KBM-7 (cell line): ENCODE results near the gene NPR2.

ENCODE experiments used
- DNase-seq: peaks from one replicate; pipeline ENCODE4 v3.0.0-alpha.2; 2015
- in situ Hi-C: fragments of 300-500 bp; cut with MboI; formaldehyde crosslinking; loops from 2 replicates; pipeline ENCODE4 v1.14.3; 2020; ENCODE audit warnings: low sequenced_read_pairs, low pct_unique_long_range_greater_than_20kb, mixed read lengths

The NPR2 gene

DNA sequence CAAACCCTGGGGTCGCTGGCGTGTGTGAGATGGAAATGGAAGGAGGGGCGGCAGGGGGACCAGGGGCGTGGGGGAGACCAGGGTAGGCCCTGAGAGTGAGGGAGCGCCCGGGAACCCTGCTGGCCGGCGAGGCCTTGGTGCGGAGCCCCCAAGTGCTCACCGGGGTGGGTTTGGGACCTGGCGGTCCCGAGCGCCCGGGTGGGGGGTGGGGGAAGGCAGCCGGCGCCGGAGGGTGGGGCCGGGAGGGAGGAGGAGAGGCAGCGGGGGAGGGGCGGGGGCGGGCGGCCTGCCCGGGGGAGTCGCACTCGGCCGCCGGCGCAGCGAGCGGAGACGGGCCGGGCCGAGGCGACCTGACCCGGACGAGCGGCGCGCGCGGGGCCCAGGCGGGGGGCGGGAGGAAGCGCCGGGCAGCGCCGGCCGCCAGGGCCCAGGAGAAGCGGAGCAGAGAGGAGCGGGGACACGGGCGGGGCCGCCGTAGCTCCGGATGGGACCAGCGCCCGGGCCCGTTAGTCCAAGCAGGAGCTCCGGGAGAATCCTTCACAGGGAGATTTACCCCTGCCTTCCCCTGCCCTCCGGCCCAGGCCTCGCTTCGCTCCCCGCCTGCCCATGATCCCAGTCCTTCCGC, at the start of gene NPR2:
Gene NPR2 (plus strand): TSS at position 295 of the 625 bp plus-strand sequence. CDS start 818 bp downstream, outside the sequence.
- in situ Hi-C loops, result no loop called here
- DNase-seq, result no peak

DNA sequence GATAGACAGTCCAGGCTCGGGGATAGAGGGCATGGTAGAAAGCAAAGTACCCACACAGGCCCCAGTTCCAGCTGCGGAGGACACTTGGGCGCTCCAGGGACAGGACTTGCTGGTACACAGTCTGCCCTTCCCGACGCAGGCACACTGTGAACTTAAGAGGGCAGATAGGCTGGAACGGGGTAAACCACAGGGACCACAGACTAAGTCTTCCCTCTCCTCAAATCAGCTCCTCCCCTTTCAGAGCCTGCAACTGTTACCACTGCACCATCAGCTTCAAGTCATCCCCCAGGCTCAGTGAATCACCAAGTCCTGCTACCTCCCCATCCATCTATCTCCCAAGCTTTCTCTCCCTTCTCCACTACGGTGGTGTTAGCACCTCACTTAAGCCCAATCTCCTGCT, 49.7 kb upstream of the NPR2 start:
- no peak for DNase-seq
- in situ Hi-C loops, result no loop called here

DNA sequence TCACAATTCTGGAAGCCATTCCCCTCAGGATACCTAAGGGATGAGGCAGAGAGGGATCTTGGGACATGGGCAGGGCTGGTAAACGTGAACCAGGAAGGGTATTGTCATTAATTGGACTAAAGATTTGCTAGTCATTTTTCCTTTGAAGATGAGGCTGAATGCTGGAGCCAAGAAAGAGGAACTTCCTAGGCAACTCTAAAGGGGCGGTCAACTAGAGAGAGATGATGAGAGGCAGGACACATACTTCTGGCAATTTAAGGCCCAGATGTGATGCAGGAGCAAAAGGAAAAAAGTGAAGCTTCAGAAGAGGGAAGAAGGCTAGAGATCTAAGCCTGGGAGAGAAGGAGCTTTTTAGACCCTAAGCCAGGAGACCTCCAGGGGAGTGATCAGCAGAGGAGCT, 47.9 kb upstream of the NPR2 start:
- DNase-seq, result peak; percentile 53
- in situ Hi-C loops, result no loop called here

DNA sequence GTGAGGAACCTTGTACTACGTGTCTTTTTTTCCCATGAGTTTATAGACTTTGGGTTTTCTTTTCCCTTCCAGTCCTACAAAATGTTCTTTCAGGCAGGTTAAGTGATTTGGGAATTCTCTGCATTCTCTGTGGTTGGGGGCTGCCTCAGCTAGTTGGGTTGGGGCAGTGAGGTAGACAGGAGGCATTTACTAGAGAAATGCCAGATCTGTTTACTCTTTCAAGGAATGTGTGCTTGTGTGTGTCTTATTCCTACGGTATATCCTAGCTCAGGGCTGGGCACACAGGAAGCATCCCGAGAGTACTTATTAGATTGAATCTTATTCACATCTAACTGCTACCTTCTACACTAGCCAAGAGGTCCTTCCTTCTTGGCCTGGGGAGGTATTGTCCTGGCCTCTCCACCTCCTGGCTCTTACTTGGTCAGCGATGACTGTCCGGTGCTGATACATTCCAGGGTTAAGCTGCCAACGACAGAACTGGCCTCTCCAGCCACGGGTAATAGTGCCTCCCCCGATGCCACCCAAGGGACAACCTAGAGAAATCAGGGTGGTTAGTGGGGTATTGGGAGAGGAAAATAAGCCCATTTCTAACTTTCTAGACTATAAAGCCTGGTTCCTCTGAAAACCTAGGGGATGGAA, 47.4 kb upstream of the NPR2 start:
- in situ Hi-C loops, result no loop called here
- DNase-seq, result no peak

DNA sequence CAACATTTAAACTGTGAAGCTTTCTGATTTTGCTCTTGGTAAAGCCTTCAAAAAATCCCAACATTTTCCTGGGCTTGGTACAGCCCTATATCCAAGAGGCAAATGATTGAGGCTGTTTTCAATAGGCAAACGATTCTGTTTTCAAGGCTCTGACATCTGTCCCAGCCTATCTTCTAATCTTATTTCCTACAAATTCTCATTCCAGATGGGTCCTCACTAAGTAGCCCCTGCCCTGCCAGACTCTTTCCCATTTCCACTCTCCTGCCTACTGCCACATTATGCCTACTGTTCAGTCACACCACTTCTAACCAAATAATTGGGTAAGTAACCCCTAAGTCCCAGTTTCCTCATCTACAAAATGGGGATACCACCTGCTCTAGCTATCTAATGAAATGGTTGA, 45.8 kb upstream of the NPR2 start:
- in situ Hi-C loops, result no loop called here
- no peak for DNase-seq

DNA sequence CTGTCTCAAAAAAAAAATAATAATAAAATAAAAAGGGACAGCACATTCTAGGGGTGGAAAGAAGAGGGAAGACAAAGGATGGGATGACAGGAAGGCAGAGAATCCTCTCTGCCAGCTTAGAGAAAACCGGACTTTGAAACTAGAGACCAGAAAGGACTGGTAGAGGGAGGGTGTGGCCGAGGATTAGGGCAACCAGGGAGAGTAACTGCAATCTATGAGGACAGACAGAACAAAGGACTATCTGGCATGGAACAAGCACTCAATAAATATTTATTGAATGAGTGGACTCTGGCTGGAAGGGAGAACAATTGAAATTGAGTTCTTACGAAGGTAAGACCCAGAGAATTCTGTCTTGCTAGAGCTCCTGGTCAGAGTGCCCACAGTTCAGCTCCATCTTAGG, 44.8 kb upstream of the NPR2 start:
- in situ Hi-C loops, result no loop called here
- no peak for DNase-seq

DNA sequence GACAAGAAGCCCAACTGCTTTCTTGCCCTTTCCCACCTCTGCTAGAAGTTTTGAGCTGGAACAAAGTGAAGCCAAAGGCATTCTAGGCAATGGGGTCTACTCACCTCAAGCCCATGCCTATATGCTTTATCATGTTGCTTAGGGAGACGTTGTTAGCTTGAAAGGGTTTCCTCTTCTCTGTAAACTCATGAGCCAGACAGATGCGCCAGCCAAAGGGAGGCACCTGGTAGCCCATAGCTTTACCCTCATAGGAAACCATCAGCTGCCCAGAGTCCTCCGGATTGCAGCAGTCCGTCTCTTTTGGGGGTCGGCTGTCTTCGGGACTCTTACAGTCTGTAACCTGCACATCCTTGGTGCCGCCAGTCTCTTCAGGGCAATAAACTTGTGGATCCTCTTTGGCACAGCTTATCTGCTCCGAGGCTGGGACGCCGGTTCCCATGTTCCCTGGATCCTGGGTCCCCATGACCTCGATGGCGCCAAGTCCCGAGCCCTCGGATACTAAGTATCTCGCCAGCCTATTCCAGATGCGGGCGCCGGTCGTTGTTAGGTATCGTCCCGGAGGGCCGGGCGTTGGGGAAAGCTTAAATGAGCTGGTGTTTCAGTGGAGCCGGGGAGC, 43.0 kb upstream of the NPR2 start:
- DNase-seq, result no peak
- in situ Hi-C loops, result no loop called here

DNA sequence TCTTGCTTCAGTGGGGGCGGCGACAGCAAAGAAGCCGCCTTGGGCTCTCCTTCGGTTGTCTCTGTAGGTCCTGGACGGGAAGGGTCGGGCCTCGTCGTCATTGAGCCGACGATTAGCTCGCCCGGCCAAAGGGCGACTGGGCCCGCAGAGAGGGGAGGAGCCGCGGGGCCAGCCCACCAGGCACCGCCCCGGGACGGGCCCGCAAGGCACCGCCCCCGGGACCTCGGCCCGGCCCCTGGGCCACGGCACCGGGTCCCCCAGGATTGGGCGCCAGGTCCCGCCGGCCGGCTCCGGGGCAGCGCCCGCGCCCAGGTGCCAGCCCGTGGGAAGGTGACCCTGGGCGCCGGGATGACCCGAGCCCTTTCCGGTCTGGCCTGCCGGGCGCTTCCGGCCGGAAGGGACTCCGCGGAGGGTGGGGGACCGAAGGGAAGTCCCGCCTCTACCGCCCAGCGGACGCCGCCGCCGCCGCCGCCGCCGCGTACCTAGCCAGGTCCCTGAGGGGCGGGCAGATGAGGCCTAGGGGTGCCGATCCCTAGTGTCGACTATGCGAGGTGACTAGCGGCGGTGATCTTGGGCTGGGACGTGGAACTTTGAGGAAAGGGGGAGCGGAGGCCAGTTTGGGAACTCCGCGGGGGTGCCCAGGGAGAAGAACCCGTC, 42.4 kb upstream of the NPR2 start, which contains the start of the genes GBA2 and RGP1:
Gene GBA2 (minus strand): TSS at position 371 of the 657 bp plus-strand sequence. CDS start 524 bp downstream, outside the sequence.
Gene RGP1 (plus strand): TSS at position 430 of the 657 bp plus-strand sequence. CDS start 469 bp downstream, outside the sequence.
- in situ Hi-C loops, result no loop called here
- peak; percentile 64 for DNase-seq

DNA sequence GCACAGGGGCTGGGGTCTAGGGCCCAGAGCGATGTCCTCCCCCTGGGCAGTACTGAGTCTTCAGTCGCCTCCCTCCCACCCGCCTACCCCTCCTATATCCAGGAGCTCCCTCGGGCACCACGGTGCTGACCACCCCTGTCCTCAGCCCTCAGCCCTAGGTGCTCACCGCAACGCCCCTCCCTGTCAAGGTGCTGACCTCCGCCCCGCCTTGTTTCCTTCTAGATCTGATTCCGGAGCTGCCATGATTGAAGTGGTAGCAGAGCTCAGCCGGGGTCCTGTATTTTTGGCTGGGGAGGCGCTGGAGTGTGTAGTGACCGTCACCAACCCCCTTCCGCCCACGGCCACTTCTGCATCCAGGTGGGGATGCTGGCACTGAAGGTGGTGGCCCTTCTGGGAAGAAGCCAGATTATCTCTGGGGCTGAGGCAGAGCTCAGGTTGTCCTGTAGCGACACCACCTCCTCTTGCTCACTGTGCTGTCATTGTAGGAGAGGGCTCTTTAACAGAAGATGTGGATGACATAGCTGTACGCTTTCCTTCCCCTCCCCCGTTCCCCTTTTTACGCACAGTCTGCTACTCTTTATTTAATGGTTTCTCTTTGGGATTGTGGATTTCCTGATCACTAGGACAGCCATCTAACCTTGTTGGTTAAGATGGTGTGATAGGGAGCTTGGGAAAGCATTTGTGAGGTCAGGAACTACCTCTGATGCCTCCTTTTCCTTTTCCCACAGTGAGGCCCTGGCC, 41.7 kb upstream of the NPR2 start:
- no peak for DNase-seq
- in situ Hi-C loops, result no loop called here

DNA sequence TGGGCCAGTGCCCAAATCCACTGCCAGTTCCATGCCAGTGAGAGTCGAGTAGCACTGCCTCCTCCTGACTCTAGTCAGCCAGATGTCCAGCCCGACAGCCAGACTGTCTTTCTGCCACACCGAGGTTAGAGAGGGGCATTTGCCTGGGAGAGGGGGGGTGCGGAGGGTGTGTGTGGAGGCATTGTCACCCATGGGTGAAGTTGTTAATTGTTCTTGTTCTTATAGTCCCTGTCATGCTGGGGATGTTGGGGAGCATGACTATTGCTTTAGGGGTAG, 41.2 kb upstream of the NPR2 start:
- in situ Hi-C loops, result no loop called here
- DNase-seq, result no peak

DNA sequence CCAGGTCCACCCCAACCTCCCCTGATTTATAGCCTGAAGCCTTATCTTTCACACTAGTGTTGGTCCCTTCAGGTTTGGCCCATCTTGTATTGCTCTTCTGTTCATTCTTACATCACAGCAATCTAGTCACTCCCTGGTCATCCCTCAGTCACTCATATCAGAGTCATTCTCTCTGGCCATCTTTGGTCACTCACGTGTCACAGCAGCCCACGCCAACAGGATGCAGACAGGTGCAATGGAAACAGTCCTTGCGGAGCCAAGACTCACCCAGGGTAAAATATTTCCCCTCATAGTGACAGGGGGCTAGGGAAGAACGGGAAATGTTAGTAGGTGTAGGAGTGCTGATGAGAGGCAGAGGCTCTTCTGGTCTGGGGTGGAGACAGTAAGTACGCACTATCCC, 37.9 kb upstream of the NPR2 start:
- in situ Hi-C loops, result no loop called here
- DNase-seq, result no peak

DNA sequence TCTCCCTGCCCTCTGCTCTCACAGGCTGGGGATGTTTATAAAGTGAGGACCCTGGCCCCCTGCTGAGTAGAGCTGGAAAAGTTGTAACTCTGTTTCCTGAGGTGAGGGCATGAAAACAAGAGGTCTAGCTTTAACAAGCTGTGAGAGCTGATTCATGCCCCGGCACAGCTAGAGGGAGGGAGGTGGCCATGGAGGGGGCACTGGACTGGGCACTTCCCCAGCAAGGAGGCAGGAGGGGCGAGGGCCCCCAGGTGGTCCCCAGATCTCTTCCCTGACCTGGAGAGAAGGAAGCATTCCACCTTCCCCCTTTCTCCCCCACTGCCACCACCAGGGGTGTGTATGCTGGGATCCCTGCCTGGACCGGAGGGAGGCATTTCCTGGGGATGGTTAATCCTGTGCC, 37.1 kb upstream of the NPR2 start, which contains the start of gene MSMP:
Gene MSMP (minus strand): TSS at position 13 of the 400 bp plus-strand sequence. CDS start 147 bp downstream, outside the sequence.
- in situ Hi-C loops, result no loop called here
- no peak for DNase-seq

DNA sequence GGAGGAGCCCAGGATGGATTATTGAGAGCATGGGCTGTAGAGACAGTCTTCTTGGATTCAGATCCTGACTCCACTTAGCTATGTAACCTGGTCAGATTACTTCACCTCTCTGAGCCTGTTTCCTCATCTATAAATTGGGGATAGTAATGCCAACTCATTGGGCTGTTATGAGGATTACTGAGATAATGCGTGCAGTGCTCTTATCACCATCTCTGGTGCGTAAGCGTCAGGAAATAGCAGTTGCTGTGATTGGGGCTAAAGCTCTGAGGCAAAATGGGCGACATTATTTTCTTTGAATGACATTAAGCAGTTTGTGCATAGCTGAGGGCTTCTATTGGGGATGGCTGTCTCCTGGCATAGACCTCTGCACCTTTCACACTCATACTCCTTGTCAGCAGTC, 36.3 kb upstream of the NPR2 start:
- in situ Hi-C loops, result no loop called here
- DNase-seq, result no peak

DNA sequence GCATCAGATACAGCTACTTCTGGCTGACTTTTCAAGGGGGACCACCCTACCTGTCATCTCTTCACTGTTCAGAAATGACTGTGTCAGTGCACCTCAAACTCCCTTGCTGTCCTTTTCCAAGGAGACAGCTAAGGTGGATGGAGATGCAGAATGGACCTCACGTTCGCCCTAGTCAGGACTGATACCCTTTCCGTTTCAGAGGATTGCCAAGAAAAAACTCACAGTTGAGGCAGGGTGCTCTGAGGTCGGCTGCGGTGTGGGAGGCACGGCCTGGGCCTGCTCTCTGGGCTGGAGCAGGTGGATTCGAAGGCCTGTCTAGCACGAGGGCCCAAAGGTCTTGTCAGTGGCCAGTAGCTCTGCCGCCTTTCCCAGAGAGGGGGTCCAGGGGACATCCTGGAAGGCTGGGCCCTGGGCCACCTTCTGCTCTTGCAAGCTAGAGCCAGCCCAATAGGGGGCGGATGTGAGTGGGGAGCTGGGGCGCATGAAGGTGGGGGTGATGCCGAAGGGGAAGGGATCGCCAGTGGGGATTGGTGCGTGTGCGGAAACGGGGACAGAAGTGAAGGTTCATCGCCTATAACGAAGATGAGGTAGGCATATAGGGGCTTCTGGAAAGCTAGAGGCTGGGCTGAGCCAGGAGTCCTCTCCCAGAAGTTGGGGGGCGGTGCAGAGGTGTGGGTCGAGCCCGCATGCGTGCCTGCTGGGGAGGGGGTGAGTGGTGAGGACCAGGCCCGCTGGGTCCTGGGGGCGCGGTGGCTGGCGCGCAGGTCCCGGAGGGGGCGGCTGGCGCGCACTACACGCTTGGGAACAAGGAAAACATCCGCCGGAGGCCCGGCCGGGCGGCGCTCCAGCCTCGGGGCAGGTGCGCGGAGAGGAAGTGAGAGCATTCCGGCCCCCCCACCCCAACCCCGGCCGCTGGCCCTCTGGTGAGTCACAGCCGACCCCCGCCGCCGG, 34.8 kb upstream of the NPR2 start:
- in situ Hi-C loops, result no loop called here
- peak; percentile 69 for DNase-seq

DNA sequence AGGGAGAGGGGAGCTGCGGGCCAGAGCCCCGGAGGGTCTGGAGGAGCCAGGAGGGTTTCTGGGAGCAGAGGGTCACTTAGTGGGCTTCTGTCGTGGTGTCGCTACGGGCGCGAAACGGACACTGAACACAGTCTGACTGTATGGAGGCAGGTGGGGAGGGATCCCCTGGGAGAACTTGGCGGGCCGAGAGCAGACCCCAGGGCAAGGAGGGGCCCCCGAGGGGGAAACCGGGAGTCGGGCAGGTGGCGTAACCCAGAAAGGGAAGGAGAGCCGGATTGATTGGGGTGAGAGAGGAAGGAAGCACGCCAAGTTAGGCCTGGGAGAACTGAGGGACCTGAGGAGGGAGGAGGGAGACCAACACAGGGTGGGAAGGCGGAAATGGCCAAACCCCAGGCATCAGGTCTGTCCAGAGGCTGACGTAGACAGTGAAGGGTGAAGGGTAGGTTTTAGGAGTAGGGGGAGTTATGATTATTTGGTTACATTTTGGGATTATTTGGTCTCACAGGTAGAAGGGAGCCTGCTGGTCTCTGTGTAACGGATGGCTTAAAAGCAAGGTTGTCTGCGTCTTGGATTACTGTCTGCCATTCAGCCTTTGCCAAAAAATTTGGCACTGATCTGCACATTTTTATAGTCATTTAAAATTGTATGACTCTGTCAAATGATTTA, 34.0 kb upstream of the NPR2 start:
- in situ Hi-C loops, result no loop called here
- peak; percentile 59 for DNase-seq

DNA sequence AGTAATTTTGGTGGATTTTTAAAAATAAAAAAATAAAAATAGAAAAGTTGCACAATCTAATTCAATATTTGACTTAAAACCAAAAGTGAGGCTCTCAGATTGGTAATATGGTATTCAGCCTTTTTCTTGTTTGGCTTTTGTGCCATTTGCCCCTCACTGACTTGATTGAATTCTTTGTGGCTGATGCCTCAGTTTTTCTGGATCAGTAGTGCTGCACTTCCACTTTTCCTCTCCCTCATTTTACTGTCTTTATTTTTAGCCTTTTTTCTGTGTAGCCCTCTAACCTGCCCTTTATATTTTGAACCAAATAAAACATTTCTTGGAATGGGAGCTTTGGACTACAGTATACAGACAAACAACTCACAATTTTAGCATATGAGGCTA, 33.5 kb upstream of the NPR2 start:
- in situ Hi-C loops, result no loop called here
- no peak for DNase-seq

DNA sequence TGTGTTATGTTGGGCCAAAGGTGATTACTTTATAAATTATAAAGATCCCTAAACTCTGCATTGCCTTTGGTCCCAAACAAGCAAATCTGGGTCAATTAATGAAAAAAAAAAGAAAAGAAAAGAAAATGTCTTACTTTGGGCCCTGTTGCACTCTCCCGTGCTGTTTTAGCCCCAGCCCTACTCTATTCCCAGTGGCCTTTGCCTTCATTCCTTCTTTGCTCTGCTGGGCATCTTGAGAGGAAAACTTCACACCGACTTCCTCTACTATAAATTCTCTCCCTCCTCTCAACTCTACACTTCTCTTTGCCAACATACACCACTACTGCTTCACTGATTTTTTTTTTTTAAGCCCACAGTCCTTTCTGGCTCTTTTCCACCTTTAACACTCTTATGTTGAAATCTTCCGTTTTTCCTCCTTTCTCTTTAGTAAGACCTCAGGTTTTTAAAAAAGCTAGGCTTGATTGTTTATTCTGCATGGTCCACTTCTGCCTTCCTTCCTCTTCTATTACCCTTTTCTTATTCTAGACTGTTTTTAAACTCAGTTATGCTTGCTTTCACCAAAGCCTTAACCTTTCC, 32.8 kb upstream of the NPR2 start:
- in situ Hi-C loops, result no loop called here
- peak; percentile 29 for DNase-seq

DNA sequence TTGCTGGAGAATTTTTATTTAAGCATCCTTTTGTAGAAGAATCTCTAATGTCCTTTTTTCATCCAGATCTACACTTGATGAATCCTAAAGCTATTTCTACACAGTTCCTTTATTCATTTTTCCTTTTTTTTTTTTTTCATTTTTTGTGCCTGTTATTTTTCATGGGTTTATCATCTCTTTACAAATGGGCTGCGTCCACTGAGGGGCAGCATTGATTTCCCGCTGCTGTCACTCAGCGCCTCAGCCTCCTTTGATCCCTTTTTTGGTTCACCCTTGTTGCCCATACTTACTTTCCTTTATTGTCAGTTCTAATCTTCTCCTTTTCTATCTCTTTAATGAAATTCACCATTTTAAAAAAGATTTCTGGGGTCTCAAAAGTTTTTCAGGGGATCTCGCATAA, 31.6 kb upstream of the NPR2 start:
- in situ Hi-C loops, result no loop called here
- DNase-seq, result no peak
